OCI-LY1 (cell line): ENCODE data around the gene TAS2R41.

ENCODE experiments used
- H2AFZ ChIP-seq: fragments of 200-600 bp; sonication (generic), shearing (Covaris generic); 2 replicates; pipeline ENCODE4 v1.6.0; 2014; ENCODE audit warnings: antibody characterized with exemption, mild to moderate bottlenecking, low read length
- H3F3A ChIP-seq: fragments of 200-600 bp; sonication (generic), shearing (Covaris generic); 2 replicates; pipeline ENCODE4 v1.6.0; 2014; ENCODE audit warnings: mild to moderate bottlenecking, antibody characterized with exemption, low read length, moderate library complexity; ENCODE audit not compliant: insufficient read depth
- H3K27ac ChIP-seq: fragments of 200-600 bp; sonication (generic); 2 replicates; pipeline ENCODE4 v1.5.1; 2014; ENCODE audit warnings: low read length, mixed run types, mild to moderate bottlenecking, low read depth; ENCODE audit not compliant: poor library complexity, severe bottlenecking
- H3K27me3 ChIP-seq: fragments of 200-600 bp; sonication (generic); 2 replicates; pipeline ENCODE4 v1.6.0; 2014; ENCODE audit warnings: antibody characterized with exemption, mild to moderate bottlenecking, low read length, moderate library complexity; ENCODE audit not compliant: insufficient read depth
- H3K36me3 ChIP-seq: fragments of 200-600 bp; sonication (generic); 2 replicates; pipeline ENCODE4 v1.6.1; 2014; ENCODE audit warnings: mild to moderate bottlenecking, antibody characterized with exemption, low read length, moderate library complexity, mixed read lengths; ENCODE audit not compliant: insufficient read depth
- H3K4me1 ChIP-seq: fragments of 200-600 bp; sonication (generic); 2 replicates; pipeline ENCODE4 v1.5.1; 2014; ENCODE audit warnings: mild to moderate bottlenecking, low read length, moderate library complexity; ENCODE audit not compliant: insufficient read depth, severe bottlenecking
- H3K4me2 ChIP-seq: fragments of 200-600 bp; sonication (generic), shearing (Covaris generic); 2 replicates; pipeline ENCODE4 v1.6.1; 2014; ENCODE audit warnings: low read length
- H3K4me3 ChIP-seq: fragments of 200-600 bp; sonication (generic); 2 replicates; pipeline ENCODE4 v1.5.1; 2014; ENCODE audit warnings: low read length, low read depth, mild to moderate bottlenecking, mixed read lengths; ENCODE audit not compliant: poor library complexity, severe bottlenecking
- H3K79me2 ChIP-seq: fragments of 200-600 bp; shearing (Covaris generic); 2 replicates; pipeline ENCODE4 v1.6.1; 2016; ENCODE audit warnings: mixed run types, low read length, mixed read lengths; ENCODE audit not compliant: insufficient read depth
- H3K9ac ChIP-seq: fragments of 200-600 bp; sonication (generic), shearing (Covaris generic); 2 replicates; pipeline ENCODE4 v1.6.1; 2014; ENCODE audit warnings: mild to moderate bottlenecking, low read length, mixed read lengths
- H3K9me2 ChIP-seq: fragments of 200-600 bp; sonication (generic), shearing (Covaris generic); 2 replicates; pipeline ENCODE4 v1.6.1; 2014; ENCODE audit warnings: low read depth, mild to moderate bottlenecking, low read length, mixed read lengths
- H3K9me3 ChIP-seq: fragments of 200-600 bp; shearing (Covaris generic); 2 replicates; pipeline ENCODE4 v1.6.1; 2014; ENCODE audit warnings: low read length, mixed read lengths
- H4K20me1 ChIP-seq: fragments of 200-600 bp; sonication (generic), shearing (Covaris generic); 2 replicates; pipeline ENCODE4 v1.6.0; 2016; ENCODE audit warnings: mild to moderate bottlenecking, low read length; ENCODE audit not compliant: insufficient read depth
- EZH2 ChIP-seq: fragments of 200-600 bp; sonication (generic), shearing (Covaris generic); IDR thresholded peaks from 2 replicates; pipeline ENCODE4 v1.8.0; 2017; ENCODE audit warnings: borderline replicate concordance, mixed run types, mild to moderate bottlenecking, antibody characterized with exemption, low read length, moderate library complexity, mixed read lengths
- TF ChIP-seq, protein P1 (sequence below): fragments of 200-600 bp; sonication (generic), shearing (Covaris generic); IDR thresholded peaks from 2 replicates; pipeline ENCODE4 v1.5.1; 2017; ENCODE audit warnings: mild to moderate bottlenecking, antibody characterized with exemption, low read length, moderate library complexity, mixed read lengths

The TAS2R41 gene

DNA sequence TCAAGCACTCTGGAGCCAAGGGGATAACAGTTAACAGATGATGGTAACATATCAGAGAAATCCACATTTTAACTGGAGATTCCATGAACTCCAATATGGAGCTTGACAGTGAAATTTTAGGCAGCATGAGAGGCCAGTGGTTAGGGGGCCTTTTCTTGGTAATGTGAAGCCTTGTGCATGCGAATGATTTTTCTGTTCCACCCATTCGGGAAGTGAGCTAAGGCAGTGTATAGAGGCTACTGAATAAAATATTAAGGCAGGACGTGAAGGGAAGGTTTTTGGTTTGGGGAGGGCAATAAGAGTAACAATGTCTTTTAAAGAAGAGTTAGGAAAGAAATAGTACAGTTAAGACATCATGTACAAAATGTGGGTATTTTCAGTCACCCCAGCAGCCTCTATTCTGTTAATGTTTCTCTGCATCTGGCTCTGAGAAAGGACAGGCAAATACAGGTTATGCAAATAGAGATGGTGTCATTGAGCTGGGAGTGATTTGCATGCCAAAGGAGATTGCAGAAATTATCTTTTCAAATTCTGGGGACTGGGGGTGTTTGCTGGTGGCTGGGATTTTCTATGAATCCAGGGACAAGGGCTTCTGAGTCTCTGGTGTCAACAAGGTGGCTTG is 41.2 kb upstream of the TAS2R41 start:
- Histone ChIP-seq H4K20me1 (no peaks in the 10 kb centered on the region), H3K9ac (no peak overlapping the region), H3K27me3 (no peaks in the 10 kb centered on the region), H3K36me3 (no peaks in the 10 kb centered on the region), H3K9me3 (no peaks in the 10 kb centered on the region), H3K79me2 (no peaks in the 10 kb centered on the region), H3K4me3 (no peak overlapping the region), H3K4me2 (no peak overlapping the region), H2AFZ (no peak overlapping the region), H3F3A (no peaks in the 10 kb centered on the region), H3K27ac (no peak overlapping the region), H3K9me2 (no peaks in the 10 kb centered on the region), H3K4me1 (no peaks in the 10 kb centered on the region)
- TF ChIP-seq, protein P1, sequence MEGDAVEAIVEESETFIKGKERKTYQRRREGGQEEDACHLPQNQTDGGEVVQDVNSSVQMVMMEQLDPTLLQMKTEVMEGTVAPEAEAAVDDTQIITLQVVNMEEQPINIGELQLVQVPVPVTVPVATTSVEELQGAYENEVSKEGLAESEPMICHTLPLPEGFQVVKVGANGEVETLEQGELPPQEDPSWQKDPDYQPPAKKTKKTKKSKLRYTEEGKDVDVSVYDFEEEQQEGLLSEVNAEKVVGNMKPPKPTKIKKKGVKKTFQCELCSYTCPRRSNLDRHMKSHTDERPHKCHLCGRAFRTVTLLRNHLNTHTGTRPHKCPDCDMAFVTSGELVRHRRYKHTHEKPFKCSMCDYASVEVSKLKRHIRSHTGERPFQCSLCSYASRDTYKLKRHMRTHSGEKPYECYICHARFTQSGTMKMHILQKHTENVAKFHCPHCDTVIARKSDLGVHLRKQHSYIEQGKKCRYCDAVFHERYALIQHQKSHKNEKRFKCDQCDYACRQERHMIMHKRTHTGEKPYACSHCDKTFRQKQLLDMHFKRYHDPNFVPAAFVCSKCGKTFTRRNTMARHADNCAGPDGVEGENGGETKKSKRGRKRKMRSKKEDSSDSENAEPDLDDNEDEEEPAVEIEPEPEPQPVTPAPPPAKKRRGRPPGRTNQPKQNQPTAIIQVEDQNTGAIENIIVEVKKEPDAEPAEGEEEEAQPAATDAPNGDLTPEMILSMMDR: no peak
- no peak for TF ChIP-seq EZH2

DNA sequence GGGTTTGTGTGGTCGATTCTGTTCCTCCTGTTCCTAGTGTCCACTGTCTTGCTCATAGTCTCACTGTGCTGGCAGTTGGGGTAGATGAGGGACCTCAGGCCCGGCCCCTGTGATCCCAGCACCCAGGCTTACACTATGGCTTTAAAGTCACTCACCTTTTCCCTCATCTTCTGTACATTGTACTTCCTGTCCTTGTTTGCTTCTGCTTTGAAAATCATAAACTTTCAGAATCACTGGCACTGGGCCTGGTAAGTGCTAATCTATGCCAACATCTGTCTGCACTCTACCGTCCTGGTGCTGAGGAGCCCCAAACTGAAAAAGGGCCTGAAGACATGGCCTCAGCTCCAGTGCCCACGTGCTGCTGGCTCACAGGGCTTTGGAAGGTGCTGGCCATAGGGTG is 40.1 kb upstream of the TAS2R41 start:
- TF ChIP-seq EZH2: no peak
- TF ChIP-seq, protein P1: no peak
- Histone ChIP-seq H3K4me2 (no peak overlapping the region), H3K27ac (no peak overlapping the region), H3K4me1 (no peaks in the 10 kb centered on the region), H4K20me1 (no peaks in the 10 kb centered on the region), H3K79me2 (no peaks in the 10 kb centered on the region), H2AFZ (no peak overlapping the region), H3K9me2 (no peaks in the 10 kb centered on the region), H3F3A (no peaks in the 10 kb centered on the region), H3K9ac (no peak overlapping the region), H3K4me3 (no peak overlapping the region), H3K27me3 (no peaks in the 10 kb centered on the region), H3K9me3 (no peaks in the 10 kb centered on the region), H3K36me3 (no peaks in the 10 kb centered on the region)

DNA sequence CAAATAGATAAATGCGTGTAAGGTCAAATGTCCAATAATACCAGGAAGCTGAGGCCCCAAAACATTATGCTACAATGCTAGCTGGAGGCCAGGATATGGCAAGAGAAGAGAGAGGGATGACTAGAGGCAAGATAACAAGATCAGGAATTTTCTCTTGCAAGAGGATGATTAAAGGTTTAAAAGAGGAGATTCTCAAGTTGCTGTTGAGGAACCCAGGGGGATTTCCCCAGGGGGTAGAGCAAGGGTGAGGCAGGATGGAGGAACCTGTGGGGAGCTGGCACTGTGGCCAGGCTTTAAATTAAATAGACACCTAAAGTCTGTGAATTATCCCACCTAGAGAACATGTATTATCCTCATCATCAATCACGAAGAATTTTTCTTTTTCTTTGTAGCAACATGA is 37.8 kb upstream of the TAS2R41 start:
- H3K36me3 ChIP-seq: no peaks in the 10 kb centered on the region
- no peaks in the 10 kb centered on the region for H3F3A ChIP-seq

More for the DNA sequence above, 37.8 kb upstream of the TAS2R41 start:
- H2AFZ ChIP-seq: no peak overlapping the region
- no peaks in the 10 kb centered on the region for H3K4me1 ChIP-seq
- H3K79me2 ChIP-seq: no peaks in the 10 kb centered on the region
- H3K4me3 ChIP-seq: no peak overlapping the region
- H4K20me1 ChIP-seq: no peaks in the 10 kb centered on the region
- no peaks in the 10 kb centered on the region for H3K9me3 ChIP-seq
- H3K9ac ChIP-seq: no peak overlapping the region
- TF ChIP-seq EZH2: no peak
- TF ChIP-seq, protein P1: no peak
- H3K27me3 ChIP-seq: no peaks in the 10 kb centered on the region
- no peaks in the 10 kb centered on the region for H3K9me2 ChIP-seq
- H3K4me2 ChIP-seq: no peak overlapping the region
- H3K27ac ChIP-seq: no peak overlapping the region
